Stomach (tissue), 4 donors: ENCODE data around the gene ZBTB17.

Experiments used
- CTCF ChIP-seq, 7 experiments: fragments of 450-650 bp in 4 of 7; fragments of 200-600 bp in 3 of 7; sonication (generic) in 3 of 7; IDR thresholded peaks; one replicate each; pipeline ENCODE4 v1.5.1; 2016 to 2019; ENCODE audit warnings: antibody characterized with exemption in 7 of 7, control low read depth in 2 of 7, mild to moderate bottlenecking in 1 of 7
- EP300 ChIP-seq: sonication (generic); formaldehyde crosslinking; IDR thresholded peaks from one replicate; pipeline ENCODE4 v1.6.1; 2017; ENCODE audit warnings: antibody characterized with exemption
- POLR2AphosphoS5 ChIP-seq, 3 donors: sonication (generic); formaldehyde crosslinking; IDR thresholded peaks; one replicate each; pipeline ENCODE4 v1.6.1; 2016; ENCODE audit warnings: antibody characterized with exemption in 3 of 3

- TF ChIP-seq POLR2AphosphoS5 (IDR thresholded peaks at IDR 0.05) (no peak), CTCF (IDR thresholded peaks at IDR 0.05) (no peak), EP300 (no peak)
These were observed 18.2 kb upstream of the ZBTB17 start for GRCh38 chr1:15994081-15994480.
